Mesothelial cell of epicardium (in vitro differentiated cells): ENCODE measurements around the gene HS6ST3. TPM values are rescaled to one million over a fixed set of nuclear protein-coding genes. Genes with fewer than 3 reads are reported as not detected.

Source experiments
- DNase-seq, 2 experiments: peaks; one replicate each; pipeline ENCODE4 v3.0.0; 2021; ENCODE audit warnings: low spot score in 2 of 2; ENCODE audit not compliant: unreplicated experiment in 2 of 2
- H3K27ac Mint-ChIP-seq: 2 replicates; pipeline ENCODE4 v1.8.0; 2021; ENCODE audit warnings: mixed read lengths
- H3K27me3 Mint-ChIP-seq: 2 replicates; pipeline ENCODE4 v1.8.0; 2021; ENCODE audit warnings: low read depth, mixed read lengths
- H3K36me3 Mint-ChIP-seq: 2 replicates; pipeline ENCODE4 v1.8.0; 2021; ENCODE audit warnings: mixed read lengths
- H3K4me1 Mint-ChIP-seq: 2 replicates; pipeline ENCODE4 v1.8.0; 2021; ENCODE audit warnings: mixed read lengths
- H3K4me3 Mint-ChIP-seq: 2 replicates; pipeline ENCODE4 v1.8.0; 2021; ENCODE audit warnings: mild to moderate bottlenecking, moderate library complexity, mixed read lengths
- H3K9me3 Mint-ChIP-seq: 2 replicates; pipeline ENCODE4 v1.8.0; 2021; ENCODE audit warnings: mixed read lengths
- total RNA-seq: library from RNA; stranded (reverse); gene quantifications from 3 replicates; pipeline ENCODE4 v1.2.1, GENCODE V29; 2021
- TF ChIP-seq, protein P1 (sequence below): fragments of 200-600 bp; sonication (generic); IDR thresholded peaks from one replicate; pipeline ENCODE4 v1.5.0; 2021; ENCODE audit warnings: antibody characterized with exemption; ENCODE audit not compliant: unreplicated experiment

HS6ST3 gene
- total RNA-seq, 1 donor from 2014 or later, result 0.60 TPM

DNA sequence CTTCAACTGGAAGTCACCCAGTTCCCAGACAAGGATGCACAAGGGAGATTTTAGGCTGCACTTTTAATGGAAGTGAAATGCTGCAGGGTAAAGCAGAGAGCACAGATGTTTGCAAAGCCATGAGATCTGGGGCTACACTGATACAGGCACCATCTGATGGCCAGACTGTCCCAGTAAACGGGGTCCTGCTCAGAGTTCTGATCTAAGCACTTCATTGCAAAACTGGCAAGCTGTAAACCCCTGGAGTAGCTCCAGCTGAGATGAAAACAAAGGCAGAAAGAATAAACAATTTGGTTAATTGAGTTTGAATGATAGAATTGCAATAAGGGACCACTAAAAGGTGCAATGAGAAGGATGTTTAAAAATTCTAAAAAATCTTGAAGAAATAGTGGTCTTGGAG, 707.2 kb downstream of the HS6ST3 start:
- no peaks in the 10 kb centered on the region for H3K4me1 Mint-ChIP-seq
- TF ChIP-seq, protein P1, sequence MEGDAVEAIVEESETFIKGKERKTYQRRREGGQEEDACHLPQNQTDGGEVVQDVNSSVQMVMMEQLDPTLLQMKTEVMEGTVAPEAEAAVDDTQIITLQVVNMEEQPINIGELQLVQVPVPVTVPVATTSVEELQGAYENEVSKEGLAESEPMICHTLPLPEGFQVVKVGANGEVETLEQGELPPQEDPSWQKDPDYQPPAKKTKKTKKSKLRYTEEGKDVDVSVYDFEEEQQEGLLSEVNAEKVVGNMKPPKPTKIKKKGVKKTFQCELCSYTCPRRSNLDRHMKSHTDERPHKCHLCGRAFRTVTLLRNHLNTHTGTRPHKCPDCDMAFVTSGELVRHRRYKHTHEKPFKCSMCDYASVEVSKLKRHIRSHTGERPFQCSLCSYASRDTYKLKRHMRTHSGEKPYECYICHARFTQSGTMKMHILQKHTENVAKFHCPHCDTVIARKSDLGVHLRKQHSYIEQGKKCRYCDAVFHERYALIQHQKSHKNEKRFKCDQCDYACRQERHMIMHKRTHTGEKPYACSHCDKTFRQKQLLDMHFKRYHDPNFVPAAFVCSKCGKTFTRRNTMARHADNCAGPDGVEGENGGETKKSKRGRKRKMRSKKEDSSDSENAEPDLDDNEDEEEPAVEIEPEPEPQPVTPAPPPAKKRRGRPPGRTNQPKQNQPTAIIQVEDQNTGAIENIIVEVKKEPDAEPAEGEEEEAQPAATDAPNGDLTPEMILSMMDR, result no peak
- no peak overlapping the region for H3K27ac Mint-ChIP-seq
- no peak overlapping the region for H3K4me3 Mint-ChIP-seq
- H3K36me3 Mint-ChIP-seq, result no peaks in the 10 kb centered on the region
- H3K27me3 Mint-ChIP-seq, result peaks cover 39% of the 10 kb centered on the region
- no peak for DNase-seq
- no peaks in the 10 kb centered on the region for H3K9me3 Mint-ChIP-seq

GRCh38 chr13:96803456-96804100, 713.7 kb downstream of the HS6ST3 start:
- no peak overlapping the region for H3K4me3 Mint-ChIP-seq

DNA sequence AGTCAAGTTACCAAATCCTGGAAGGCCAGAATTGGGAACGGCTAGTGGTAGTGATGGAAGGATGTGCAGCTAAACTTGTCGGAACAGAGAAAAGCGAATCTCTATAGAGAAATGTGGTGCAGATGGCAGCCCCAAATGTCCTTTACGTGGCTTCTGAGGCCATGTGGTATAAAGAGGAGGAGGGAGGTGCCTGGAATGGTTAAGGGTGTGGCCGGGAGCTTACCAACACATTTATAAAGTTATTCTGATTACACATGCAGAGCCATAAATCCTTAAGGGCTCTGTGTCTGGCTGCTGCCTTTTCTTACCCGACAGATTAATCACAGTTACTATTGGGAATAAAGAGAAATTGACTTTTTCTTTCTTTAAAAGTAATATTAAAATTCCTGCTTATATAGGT, 714.3 kb downstream of the HS6ST3 start:
- no peak for DNase-seq
- H3K27ac Mint-ChIP-seq, result no peak overlapping the region
- no peak overlapping the region for H3K4me3 Mint-ChIP-seq
- TF ChIP-seq, protein P1, result no peak
- H3K27me3 Mint-ChIP-seq, result peaks cover 13% of the 10 kb centered on the region
- no peaks in the 10 kb centered on the region for H3K36me3 Mint-ChIP-seq
- peaks cover under 1% of the 10 kb centered on the region for H3K4me1 Mint-ChIP-seq
- H3K9me3 Mint-ChIP-seq, result no peaks in the 10 kb centered on the region

More at GRCh38 chr13:96803456-96804100, 713.7 kb downstream of the HS6ST3 start:
- TF ChIP-seq, protein P1, result no peak
- Mint-ChIP-seq H3K4me1 (no peaks in the 10 kb centered on the region), H3K9me3 (no peaks in the 10 kb centered on the region), H3K27me3 (peaks cover 16% of the 10 kb centered on the region), H3K36me3 (no peaks in the 10 kb centered on the region), H3K27ac (no peak overlapping the region)
- no peak for DNase-seq

GRCh38 chr13:96806746-96807145, 716.8 kb downstream of the HS6ST3 start:
- H3K9me3 Mint-ChIP-seq, result no peaks in the 10 kb centered on the region
- no peaks in the 10 kb centered on the region for H3K36me3 Mint-ChIP-seq
- peaks cover 1% of the 10 kb centered on the region for H3K4me1 Mint-ChIP-seq
- TF ChIP-seq, protein P1, result no peak
- H3K27me3 Mint-ChIP-seq, result peaks cover 4% of the 10 kb centered on the region
- no peak overlapping the region for H3K4me3 Mint-ChIP-seq
- no peak overlapping the region for H3K27ac Mint-ChIP-seq
- DNase-seq, result no peak

DNA sequence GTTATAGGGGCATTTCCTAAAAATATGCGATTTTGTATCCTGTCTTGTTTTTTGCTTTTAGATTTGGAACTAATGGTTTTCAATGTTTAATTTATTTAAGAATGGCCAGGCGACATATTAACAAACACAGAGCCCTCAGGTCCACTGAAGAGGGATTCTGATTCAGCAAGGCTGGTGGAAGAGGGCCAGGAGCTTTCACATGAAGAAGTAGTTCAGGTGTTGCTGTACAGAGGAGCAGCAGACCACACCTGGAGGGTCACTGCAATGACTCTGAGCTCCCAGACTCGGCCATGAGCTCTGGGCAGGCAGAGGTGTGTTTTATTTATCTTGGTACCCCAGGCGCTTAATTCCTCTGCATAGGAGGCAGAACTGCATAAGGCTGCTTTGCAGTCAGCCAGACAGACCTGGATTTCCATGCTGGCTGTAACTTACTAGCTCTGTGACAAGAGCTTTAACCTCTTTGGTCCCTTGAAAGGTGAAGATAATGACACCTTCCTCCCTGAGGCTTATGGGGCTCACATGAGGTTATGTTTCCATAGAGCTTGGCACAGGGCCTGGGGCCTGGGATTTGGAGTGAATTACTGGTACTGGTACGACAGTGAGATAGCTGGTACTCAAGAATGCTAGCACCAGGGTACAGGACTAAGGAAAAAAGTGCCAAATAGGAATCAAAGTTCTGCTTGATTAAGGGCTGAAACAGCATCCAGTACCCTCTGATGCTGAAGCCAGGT, 719.6 kb downstream of the HS6ST3 start:
- H3K4me1 Mint-ChIP-seq, result peaks cover 1% of the 10 kb centered on the region
- no peak for DNase-seq
- no peak overlapping the region for H3K27ac Mint-ChIP-seq
- H3K4me3 Mint-ChIP-seq, result no peak overlapping the region
- H3K36me3 Mint-ChIP-seq, result peaks cover 3% of the 10 kb centered on the region
- TF ChIP-seq, protein P1, result no peak
- peaks cover 12% of the 10 kb centered on the region for H3K9me3 Mint-ChIP-seq
- H3K27me3 Mint-ChIP-seq, result peaks cover 2% of the 10 kb centered on the region
